Measurements from ENCODE around the gene PIPOX. TPM values are rescaled to one million over a fixed set of nuclear protein-coding genes. Genes with fewer than 3 reads are reported as not detected.

The PIPOX gene
- total RNA-seq, 4 donors from 2014 or later: 1.2 to 15.3 (median 1.6) TPM; not detected in 1

GRCh38 chr17:29036584-29036983 is 6.4 kb upstream of the PIPOX start:
- intact Hi-C loops (cut with DNase I; ENCODE audit: low total_unique reads): no loop called here
- DNase-seq: no peak
- in situ Hi-C loops (cut with MboI; ENCODE audit: low pct_ligation_motif_present in 1 of 4, low pct_unique_long_range_greater_than_20kb in 1 of 4, low sequenced_read_pairs in 3 of 4): no loop called here
- Histone ChIP-seq H3K4me3 (no peak overlapping the region), H3K27ac (no peak overlapping the region), H3K27me3 (peaks cover 36% of the 10 kb centered on the region), H3K4me1 (no peaks in the 10 kb centered on the region), H3K9me3 (peaks cover 0 to 3% of the 10 kb centered on the region in 2 donors), H3K36me3 (no peaks in the 10 kb centered on the region)
- 67 to 100% methylated on average over 1 to 5 of the region's 5 CpGs for WGBS, 2 donors (ENCODE audit: low coverage in 1 of 2)
- TF ChIP-seq POLR2A (IDR thresholded peaks at IDR 0.05) (no peak), CTCF (IDR thresholded peaks at IDR 0.05) (no peak), EP300 (IDR thresholded peaks at IDR 0.05; ENCODE audit: low read depth) (no peak), POLR2AphosphoS5 (IDR thresholded peaks at IDR 0.05) (no peak)

DNA sequence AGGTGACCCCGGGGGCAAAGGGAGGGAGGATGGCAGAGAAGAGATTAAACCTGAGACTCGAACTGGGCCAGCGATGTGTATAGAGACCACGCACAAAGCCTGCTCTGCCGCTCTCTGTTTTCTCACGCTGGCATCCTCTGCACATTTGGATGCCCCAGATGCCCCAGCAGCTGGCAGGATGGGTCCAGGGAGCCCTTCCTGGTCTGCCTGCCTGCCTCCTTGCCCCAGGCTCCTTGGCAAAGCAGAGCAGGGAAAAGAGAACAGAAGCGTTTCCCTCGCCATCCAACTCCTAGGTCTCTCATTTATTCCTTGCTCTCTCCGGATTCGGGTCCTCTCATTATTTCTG is 5.2 kb upstream of the PIPOX start:
- intact Hi-C loops (cut with DNase I; ENCODE audit: low total_unique reads): no loop called here
- H3K9me3 ChIP-seq: peaks cover 0 to 3% of the 10 kb centered on the region in 2 donors
- peaks cover 0 to 4% (median 0%) of the 10 kb centered on the region in 4 donors for H3K4me1 ChIP-seq
- H3K27me3 ChIP-seq: peaks cover 25% of the 10 kb centered on the region
- in situ Hi-C loops (cut with MboI; ENCODE audit: low pct_ligation_motif_present in 1 of 4, low pct_unique_long_range_greater_than_20kb in 1 of 4, low sequenced_read_pairs in 3 of 4): no loop called here
- TF ChIP-seq POLR2A (IDR thresholded peaks at IDR 0.05) (no peak), CTCF (IDR thresholded peaks at IDR 0.05) (no peak), EP300 (IDR thresholded peaks at IDR 0.05; ENCODE audit: low read depth) (no peak), POLR2AphosphoS5 (IDR thresholded peaks at IDR 0.05) (no peak)
- H3K36me3 ChIP-seq: no peaks in the 10 kb centered on the region
- H3K4me3 ChIP-seq: no peak overlapping the region
- no peak for DNase-seq
- no peak overlapping the region for H3K27ac ChIP-seq
- WGBS, 2 donors (ENCODE audit: low coverage in 1 of 2): 47 to 80% methylated on average over 3 to 10 of the region's 10 CpGs

- Histone ChIP-seq H3K27ac (no peak overlapping the region), H3K4me3 (no peak overlapping the region), H3K27me3 (peaks cover 20% of the 10 kb centered on the region), H3K9me3 (peaks cover 0 to 3% of the 10 kb centered on the region in 2 donors), H3K36me3 (no peaks in the 10 kb centered on the region), H3K4me1 (peaks cover 0 to 7% (median 0%) of the 10 kb centered on the region in 4 donors)
- WGBS, 2 donors (ENCODE audit: low coverage in 1 of 2): 20 to 47% methylated on average over 2 to 15 of the region's 15 CpGs
- in situ Hi-C loops (cut with MboI; ENCODE audit: low pct_ligation_motif_present in 1 of 4, low pct_unique_long_range_greater_than_20kb in 1 of 4, low sequenced_read_pairs in 3 of 4) (no loop called here), intact Hi-C loops (cut with DNase I; ENCODE audit: low total_unique reads) (no loop called here)
- TF ChIP-seq CTCF (IDR thresholded peaks at IDR 0.05) (no peak), POLR2A (IDR thresholded peaks at IDR 0.05) (no peak), POLR2AphosphoS5 (IDR thresholded peaks at IDR 0.05) (no peak), EP300 (IDR thresholded peaks at IDR 0.05; ENCODE audit: low read depth) (no peak)
- no peak for DNase-seq
Measured at GRCh38 chr17:29038085-29038795, 4.7 kb upstream of the PIPOX start.

GRCh38 chr17:29039764-29040598 is 3.0 kb upstream of the PIPOX start:
- 77 to 82% methylated on average over 3 to 13 of the region's 13 CpGs for WGBS, 2 donors (ENCODE audit: low coverage in 1 of 2)
- Histone ChIP-seq H3K27me3 (peaks cover 11% of the 10 kb centered on the region), H3K4me3 (no peak overlapping the region), H3K4me1 (peaks cover 0 to 7% (median 0%) of the 10 kb centered on the region in 4 donors), H3K27ac (no peak overlapping the region), H3K36me3 (no peaks in the 10 kb centered on the region), H3K9me3 (no peaks in the 10 kb centered on the region)
- intact Hi-C loops (cut with DNase I; ENCODE audit: low total_unique reads): no loop called here
- in situ Hi-C loops (cut with MboI; ENCODE audit: low pct_ligation_motif_present in 1 of 4, low pct_unique_long_range_greater_than_20kb in 1 of 4, low sequenced_read_pairs in 3 of 4): no loop called here
- TF ChIP-seq CTCF (IDR thresholded peaks at IDR 0.05): no peak
- no peak for TF ChIP-seq POLR2A (IDR thresholded peaks at IDR 0.05)
- TF ChIP-seq POLR2AphosphoS5 (IDR thresholded peaks at IDR 0.05): no peak
- no peak for TF ChIP-seq EP300 (IDR thresholded peaks at IDR 0.05; ENCODE audit: low read depth)
- no peak for DNase-seq
